Rectal smooth muscle tissue (tissue), 1 donor: ENCODE measurements around the gene STOX2.

ENCODE experiments used
- H3K27ac ChIP-seq: one replicate; pipeline ENCODE4 v1.7.0; 2013; ENCODE audit warnings: low read depth, low read length, inconsistent platforms
- H3K27me3 ChIP-seq: one replicate; pipeline ENCODE4 v1.7.0; 2013; ENCODE audit warnings: low read length; ENCODE audit not compliant: control insufficient read depth, insufficient read depth
- H3K36me3 ChIP-seq: one replicate; pipeline ENCODE4 v1.7.0; 2013; ENCODE audit warnings: low read length; ENCODE audit not compliant: control insufficient read depth, insufficient read depth
- H3K4me1 ChIP-seq: one replicate; pipeline ENCODE4 v1.7.0; 2013; ENCODE audit warnings: low read length; ENCODE audit not compliant: control insufficient read depth, insufficient read depth
- H3K4me3 ChIP-seq: one replicate; pipeline ENCODE4 v1.7.0; 2013; ENCODE audit warnings: low read length
- H3K9ac ChIP-seq: one replicate; pipeline ENCODE4 v1.7.0; 2013; ENCODE audit warnings: low read length

The STOX2 gene

DNA sequence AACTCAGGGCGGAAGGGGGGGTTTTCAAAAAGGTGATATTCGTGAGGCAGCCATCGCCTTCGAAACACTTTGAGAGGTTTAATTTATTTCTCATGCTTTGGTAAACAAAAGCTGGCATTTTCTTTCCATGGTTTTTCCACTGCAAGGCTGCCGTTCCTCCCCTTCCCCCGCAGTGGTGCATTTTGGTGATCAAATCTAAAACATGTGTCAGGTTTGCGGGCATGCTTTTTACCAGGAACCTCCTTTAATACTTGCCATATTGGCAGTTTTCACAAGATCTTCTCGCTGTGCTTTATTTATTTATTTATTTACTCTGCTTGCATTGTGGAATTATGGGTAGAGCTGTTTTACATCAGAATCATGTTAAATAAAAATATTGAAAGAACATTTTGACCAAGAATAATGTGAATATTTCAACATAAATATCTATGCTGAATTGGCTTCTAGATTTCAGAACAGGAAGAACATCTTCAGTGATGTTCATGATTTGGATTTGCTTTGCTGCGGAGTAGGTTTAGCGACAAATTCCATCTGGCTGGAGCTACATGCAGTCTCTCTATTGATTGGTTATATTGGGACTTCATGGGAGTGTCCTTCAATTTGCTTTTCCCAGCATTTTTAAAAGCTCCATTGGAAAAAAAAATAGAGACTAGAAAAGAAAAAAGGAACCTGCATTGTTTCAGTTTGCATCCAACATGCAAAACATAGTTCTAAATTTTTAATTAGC, 54.4 kb downstream of the STOX2 start:
- H3K27ac ChIP-seq = no peak overlapping the region
- no peaks in the 10 kb centered on the region for H3K27me3 ChIP-seq
- H3K4me1 ChIP-seq = peaks cover 3% of the 10 kb centered on the region
- no peak overlapping the region for H3K9ac ChIP-seq
- no peaks in the 10 kb centered on the region for H3K36me3 ChIP-seq
- no peak overlapping the region for H3K4me3 ChIP-seq

DNA sequence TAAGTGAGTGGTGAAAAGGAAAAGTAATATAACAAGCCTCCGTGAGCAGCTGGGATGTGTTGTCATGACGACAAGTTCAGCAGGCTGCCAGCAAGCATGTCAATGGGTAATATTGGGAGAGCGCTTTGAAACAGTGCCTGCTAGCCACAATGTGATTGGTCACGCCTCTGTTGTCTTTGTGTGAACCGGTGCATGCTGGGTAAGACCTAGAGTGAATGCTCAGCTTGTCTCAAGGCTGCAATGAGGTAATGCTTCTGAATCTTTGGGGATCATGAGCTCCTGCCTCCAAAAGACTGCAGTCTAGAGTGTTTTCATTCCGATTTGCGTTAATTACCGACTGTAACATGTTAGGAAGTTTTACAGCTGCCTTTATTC, 54.9 kb downstream of the STOX2 start:
- Histone ChIP-seq H3K36me3 (no peaks in the 10 kb centered on the region), H3K4me1 (peaks cover 3% of the 10 kb centered on the region), H3K27me3 (no peaks in the 10 kb centered on the region), H3K4me3 (no peak overlapping the region), H3K27ac (no peak overlapping the region), H3K9ac (no peak overlapping the region)

DNA sequence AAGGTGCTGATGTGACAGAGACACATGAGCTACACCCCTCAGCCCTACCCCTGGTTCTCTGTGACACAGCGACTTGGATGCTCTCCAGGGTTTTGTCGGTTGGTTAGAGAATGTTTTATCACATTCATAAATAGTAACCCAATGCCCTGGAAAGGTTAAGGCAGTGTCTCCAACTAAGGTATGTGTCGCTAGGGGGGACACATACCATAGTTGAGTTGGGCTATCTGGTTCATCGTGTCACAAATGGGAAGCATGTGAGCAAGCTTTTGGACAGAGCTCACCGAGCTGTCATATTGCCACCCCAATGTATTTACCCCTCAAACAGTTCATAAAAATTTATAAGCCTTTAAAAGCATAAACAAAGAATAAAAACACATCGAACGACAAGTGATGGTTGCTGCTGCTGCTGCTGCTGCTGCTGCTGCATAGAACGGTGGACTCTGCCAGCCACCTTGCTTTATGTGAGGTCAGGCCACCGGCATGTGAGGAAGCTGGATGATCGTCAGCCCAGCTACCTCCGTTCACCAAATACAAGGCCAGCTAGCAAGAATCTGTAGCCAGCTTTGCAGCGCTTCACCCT, 55.9 kb downstream of the STOX2 start:
- Histone ChIP-seq H3K36me3 (no peaks in the 10 kb centered on the region), H3K4me1 (peaks cover 3% of the 10 kb centered on the region), H3K27me3 (no peaks in the 10 kb centered on the region), H3K4me3 (no peak overlapping the region), H3K27ac (no peak overlapping the region), H3K9ac (no peak overlapping the region)

DNA sequence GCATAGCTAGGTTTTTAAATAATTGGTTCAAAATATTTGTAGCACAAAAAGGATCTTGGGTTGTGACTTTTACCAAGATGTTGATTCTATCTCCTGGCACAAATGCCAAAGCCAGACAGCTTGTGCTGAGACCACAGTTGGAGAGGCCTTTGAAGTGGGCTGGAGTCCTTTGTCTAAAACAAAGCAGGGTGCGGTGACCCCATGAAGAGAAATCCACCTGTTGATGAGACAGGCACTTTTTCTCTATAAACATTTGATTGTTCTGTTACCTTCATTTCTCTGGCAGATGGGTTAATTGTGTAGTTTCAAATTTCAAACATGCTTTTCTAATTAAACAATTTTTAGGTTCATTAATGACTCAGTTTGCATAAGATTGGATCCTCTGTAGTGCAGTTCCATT, 56.7 kb downstream of the STOX2 start:
- no peak overlapping the region for H3K9ac ChIP-seq
- H3K27me3 ChIP-seq = no peaks in the 10 kb centered on the region
- peaks cover 3% of the 10 kb centered on the region for H3K4me1 ChIP-seq
- H3K4me3 ChIP-seq = no peak overlapping the region
- no peaks in the 10 kb centered on the region for H3K36me3 ChIP-seq
- no peak overlapping the region for H3K27ac ChIP-seq

DNA sequence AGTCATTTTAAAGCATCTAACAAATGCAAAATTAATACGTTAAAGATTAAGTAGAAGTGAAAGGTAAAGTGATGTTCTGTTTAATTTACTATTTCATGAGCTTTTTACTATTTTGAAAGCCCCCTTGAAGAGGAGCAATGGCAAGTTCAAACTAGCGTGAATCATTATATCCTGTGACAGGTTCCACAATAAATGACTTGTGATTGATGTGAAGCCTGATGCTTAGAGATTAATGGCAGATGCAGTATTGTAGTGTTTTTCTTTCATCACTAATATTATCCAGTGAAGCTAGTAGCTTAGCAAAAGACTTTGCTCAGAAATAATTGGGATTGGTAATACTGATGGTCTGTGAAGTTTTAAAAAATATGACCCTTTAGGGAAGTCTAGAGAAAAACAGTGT, 57.3 kb downstream of the STOX2 start:
- Histone ChIP-seq H3K4me1 (peaks cover 3% of the 10 kb centered on the region), H3K4me3 (no peak overlapping the region), H3K27me3 (no peaks in the 10 kb centered on the region), H3K36me3 (no peaks in the 10 kb centered on the region), H3K27ac (no peak overlapping the region), H3K9ac (no peak overlapping the region)

DNA sequence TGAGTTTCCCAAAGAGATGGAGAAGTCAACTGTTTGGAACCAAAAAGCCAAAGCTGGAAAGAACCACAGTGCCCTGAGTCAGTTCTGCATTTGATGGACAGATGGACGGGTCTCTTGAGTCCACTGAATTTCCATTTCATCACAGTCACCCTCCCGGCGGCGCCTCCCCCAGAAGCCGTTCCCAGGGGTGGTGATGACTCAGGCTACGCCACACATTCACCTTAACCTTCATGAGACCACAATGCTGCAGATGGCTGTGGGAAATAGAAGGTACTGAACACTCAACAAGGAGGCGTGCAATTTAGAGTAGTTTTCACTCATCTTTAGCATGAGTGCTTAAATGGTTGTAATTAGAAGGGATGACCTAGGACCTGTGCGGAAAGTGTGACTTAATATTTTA, 61.3 kb downstream of the STOX2 start:
- Histone ChIP-seq H3K36me3 (no peaks in the 10 kb centered on the region), H3K4me1 (no peaks in the 10 kb centered on the region), H3K27me3 (no peaks in the 10 kb centered on the region), H3K9ac (no peak overlapping the region), H3K4me3 (no peak overlapping the region), H3K27ac (no peak overlapping the region)

DNA sequence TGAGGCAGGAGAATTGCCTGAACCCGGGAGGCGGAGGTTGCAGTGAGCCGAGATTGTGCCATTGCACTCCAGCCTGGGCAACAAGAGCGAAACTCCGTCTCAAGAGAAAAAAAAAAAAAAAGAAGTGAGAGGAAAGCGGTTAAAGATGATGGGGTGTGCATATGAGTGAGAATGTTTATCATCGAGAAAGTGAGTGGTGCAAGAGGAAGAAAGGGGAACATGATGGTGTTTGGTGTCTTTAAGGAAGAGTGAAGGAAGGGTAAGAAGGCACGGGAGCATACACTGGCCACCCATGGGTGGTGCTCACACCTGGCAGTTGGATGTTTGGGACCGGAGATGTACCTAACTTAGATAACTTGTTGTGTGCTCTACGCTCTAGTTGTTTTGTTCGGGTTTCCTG, 62.2 kb downstream of the STOX2 start:
- no peaks in the 10 kb centered on the region for H3K36me3 ChIP-seq
- no peak overlapping the region for H3K27ac ChIP-seq
- no peaks in the 10 kb centered on the region for H3K27me3 ChIP-seq
- H3K4me1 ChIP-seq = no peaks in the 10 kb centered on the region
- no peak overlapping the region for H3K4me3 ChIP-seq
- no peak overlapping the region for H3K9ac ChIP-seq

DNA sequence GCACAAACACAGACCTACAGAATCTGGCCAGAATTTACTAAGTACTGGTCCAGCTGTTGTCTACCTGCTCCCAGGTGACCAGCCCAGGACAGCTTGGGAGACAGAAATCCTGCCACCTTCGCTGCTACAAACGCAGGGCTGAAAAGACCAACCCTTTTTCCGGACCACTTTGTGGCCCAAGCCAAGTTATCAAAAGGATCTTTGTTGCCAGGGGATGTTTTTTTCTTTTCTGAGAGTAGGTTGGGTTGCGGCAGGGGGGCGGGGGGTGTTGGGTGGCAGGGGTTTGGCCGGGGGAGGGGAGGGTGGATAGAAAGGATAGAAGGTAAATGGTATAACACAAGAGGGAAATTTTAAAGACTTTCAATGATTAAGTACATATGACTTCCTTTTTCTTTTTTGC, 63.4 kb downstream of the STOX2 start:
- H3K36me3 ChIP-seq = no peaks in the 10 kb centered on the region
- H3K4me3 ChIP-seq = no peak overlapping the region
- no peak overlapping the region for H3K27ac ChIP-seq
- H3K9ac ChIP-seq = no peak overlapping the region
- H3K4me1 ChIP-seq = no peaks in the 10 kb centered on the region
- H3K27me3 ChIP-seq = no peaks in the 10 kb centered on the region

DNA sequence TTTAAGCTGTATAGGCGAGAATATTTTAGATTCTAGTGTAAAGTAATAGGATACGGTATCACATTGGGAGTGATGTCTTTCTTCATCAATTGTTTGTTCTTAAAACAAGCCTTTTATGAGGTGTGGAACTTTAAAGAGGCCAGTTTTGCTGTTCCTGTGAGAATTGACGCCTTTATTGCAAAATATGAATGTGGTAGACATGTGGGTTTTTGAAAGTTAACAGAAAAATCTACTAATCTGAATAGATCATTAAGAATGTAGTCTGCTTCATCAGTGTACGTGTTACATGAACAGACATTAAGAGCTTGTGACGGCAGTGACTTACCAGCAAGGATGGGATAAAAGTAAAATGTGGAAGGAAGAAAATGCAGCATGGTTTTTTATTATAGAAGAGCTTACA, 63.8 kb downstream of the STOX2 start:
- no peak overlapping the region for H3K4me3 ChIP-seq
- no peak overlapping the region for H3K27ac ChIP-seq
- H3K4me1 ChIP-seq = no peaks in the 10 kb centered on the region
- no peaks in the 10 kb centered on the region for H3K36me3 ChIP-seq
- no peak overlapping the region for H3K9ac ChIP-seq
- H3K27me3 ChIP-seq = no peaks in the 10 kb centered on the region

DNA sequence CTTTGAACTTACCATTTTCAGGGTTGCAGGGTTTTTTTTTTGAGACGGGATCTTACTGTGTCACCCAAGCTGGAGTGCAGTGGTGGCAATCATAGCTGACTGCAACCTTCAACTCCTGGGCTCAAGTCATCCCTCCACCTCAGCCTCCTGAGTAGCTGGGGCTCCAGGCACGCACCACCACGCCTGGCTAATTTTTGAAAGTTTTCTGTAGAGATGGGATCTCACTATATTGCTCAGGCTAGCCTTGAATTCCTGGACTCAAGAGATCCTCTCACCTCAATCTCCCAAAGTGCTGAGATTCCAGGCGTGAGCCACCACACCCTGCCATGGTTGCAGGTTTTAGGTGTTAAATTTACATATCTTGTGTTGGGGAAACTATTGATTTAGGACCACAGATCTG, 64.5 kb downstream of the STOX2 start:
- H3K9ac ChIP-seq = no peak overlapping the region
- no peaks in the 10 kb centered on the region for H3K27me3 ChIP-seq
- no peaks in the 10 kb centered on the region for H3K36me3 ChIP-seq
- H3K4me1 ChIP-seq = no peaks in the 10 kb centered on the region
- no peak overlapping the region for H3K27ac ChIP-seq
- no peak overlapping the region for H3K4me3 ChIP-seq

DNA sequence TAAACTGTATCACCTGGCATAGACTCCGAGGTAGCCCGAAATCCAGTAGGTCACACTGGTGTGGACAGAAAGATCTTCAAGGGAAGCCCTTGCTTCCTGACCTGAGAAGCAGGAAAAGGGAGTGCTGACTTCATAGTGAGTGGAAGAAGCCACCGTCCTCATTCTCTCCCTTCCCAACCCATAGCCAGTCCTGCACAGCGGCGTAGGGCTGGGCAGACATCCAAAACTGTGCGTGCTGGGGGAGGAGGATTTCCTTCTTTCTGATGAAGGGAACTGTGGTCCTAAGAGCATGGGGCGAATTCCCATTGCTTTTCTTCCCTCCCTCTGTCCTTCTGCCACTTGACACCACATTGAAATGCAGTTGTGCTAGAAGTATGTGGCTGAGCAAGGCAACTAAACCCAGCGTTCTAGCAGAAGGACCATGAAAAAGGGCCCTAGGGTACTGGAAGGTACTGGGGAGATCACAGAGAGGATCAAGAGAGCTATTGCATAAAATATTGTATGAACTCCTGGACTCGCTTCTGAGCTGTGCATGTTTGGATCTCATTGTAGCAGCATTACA, 66.9 kb downstream of the STOX2 start:
- no peak overlapping the region for H3K4me3 ChIP-seq
- H3K27ac ChIP-seq = no peak overlapping the region
- H3K27me3 ChIP-seq = no peaks in the 10 kb centered on the region
- H3K9ac ChIP-seq = no peak overlapping the region
- H3K4me1 ChIP-seq = no peaks in the 10 kb centered on the region
- H3K36me3 ChIP-seq = no peaks in the 10 kb centered on the region

DNA sequence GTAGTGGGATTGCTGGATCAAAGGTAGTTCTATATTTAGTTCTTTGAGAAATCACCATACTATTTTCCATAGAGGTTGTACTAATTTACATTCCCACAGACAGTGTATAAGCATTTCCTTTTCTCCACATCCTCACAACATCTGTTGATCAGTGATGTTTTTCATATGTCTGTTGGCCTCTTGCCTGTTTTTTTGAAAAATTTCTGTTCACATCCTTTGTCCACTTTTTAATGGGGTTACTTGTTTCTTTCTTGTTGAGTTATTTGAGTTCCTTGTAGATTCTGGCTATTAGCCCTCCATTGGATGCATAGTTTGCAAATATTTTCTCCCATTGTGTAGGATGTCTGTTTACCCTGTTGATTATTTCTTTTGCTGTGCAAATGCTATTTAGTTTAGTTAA, 72.6 kb downstream of the STOX2 start:
- Histone ChIP-seq H3K9ac (no peak overlapping the region), H3K36me3 (no peaks in the 10 kb centered on the region), H3K4me1 (no peaks in the 10 kb centered on the region), H3K27me3 (no peaks in the 10 kb centered on the region), H3K27ac (no peak overlapping the region), H3K4me3 (no peak overlapping the region)

DNA sequence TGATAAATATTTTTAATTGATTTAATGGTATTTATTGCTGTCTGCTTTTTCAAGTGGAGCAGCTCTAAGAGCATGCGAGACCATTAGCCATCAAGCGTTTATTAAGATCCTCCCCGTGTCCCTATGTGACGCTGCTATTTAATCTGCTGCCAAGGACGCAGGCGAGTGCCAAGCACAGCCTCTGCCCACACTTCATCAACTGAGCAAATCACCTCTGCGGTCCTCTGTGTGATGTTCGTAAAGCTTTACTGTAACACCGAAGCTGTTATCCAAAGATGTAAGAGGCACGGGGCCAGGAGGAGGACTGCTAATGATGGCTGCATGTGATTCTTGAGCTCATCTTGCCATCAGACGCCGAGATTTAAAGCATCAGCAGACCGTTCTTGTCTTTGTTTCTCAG, 79.5 kb downstream of the STOX2 start:
- Histone ChIP-seq H3K27me3 (no peaks in the 10 kb centered on the region), H3K4me1 (peaks cover 11% of the 10 kb centered on the region), H3K4me3 (no peak overlapping the region), H3K27ac (no peak overlapping the region), H3K9ac (no peak overlapping the region), H3K36me3 (no peaks in the 10 kb centered on the region)
